H1 (cell line): ENCODE data around the gene RALGAPA2.

Source experiments
- CTCF ChIP-seq, 3 experiments: IDR thresholded peaks; 1 replicate in 2 of 3; 2 replicates in 1 of 3; pipeline versions ENCODE4 v1.5.1 to v1.6.1; 2011; ENCODE audit warnings: low read length in 3 of 3, mild to moderate bottlenecking in 3 of 3, inconsistent platforms in 2 of 3, low read depth in 1 of 3, moderate library complexity in 1 of 3; ENCODE audit not compliant: insufficient read depth in 1 of 3; ENCODE audit errors: control extremely low read depth in 1 of 3
- POLR2A ChIP-seq, 2 experiments: IDR thresholded peaks; 1 replicate in 1 of 2; 2 replicates in 1 of 2; pipeline ENCODE4 v1.6.1; 2011; ENCODE audit warnings: low read depth in 2 of 2, low read length in 2 of 2, mild to moderate bottlenecking in 2 of 2; ENCODE audit errors: control extremely low read depth in 1 of 2
- SIN3A ChIP-seq, 2 experiments: IDR thresholded peaks in 1 of 2; conservative IDR thresholded peaks in 1 of 2; 2 replicates each; pipeline ENCODE4 v1.6.1; 2011 to 2012; ENCODE audit warnings: low read length in 2 of 2, improper control_type of control experiment in 1 of 2, low read depth in 1 of 2, mild to moderate bottlenecking in 1 of 2
- TBP ChIP-seq: IDR thresholded peaks from 2 replicates; pipeline ENCODE4 v1.6.1; 2011; ENCODE audit warnings: low read depth, low read length, improper control_type of control experiment

- no peak for TF ChIP-seq SIN3A (conservative IDR thresholded peaks at IDR 0.05 in 1 of 2, IDR thresholded peaks at IDR 0.05 in 1 of 2; ENCODE audit: low read depth in 1 of 2, low read length in 2 of 2)
- no peak for TF ChIP-seq CTCF (IDR thresholded peaks at IDR 0.05; ENCODE audit: control extremely low read depth in 1 of 3, insufficient read depth in 1 of 3, low read depth in 1 of 3, low read length in 3 of 3)
- no peak for TF ChIP-seq POLR2A (IDR thresholded peaks at IDR 0.05; ENCODE audit: control extremely low read depth in 1 of 2, low read depth in 2 of 2, low read length in 2 of 2)
- no peak for TF ChIP-seq TBP
Observed at GRCh38 chr20:20561841-20562240, 150.6 kb downstream of the RALGAPA2 start.
